Smooth muscle cell (in vitro differentiated cells): ENCODE data around the gene LRRFIP1. TPM values are rescaled to one million over a fixed set of nuclear protein-coding genes. Genes with fewer than 3 reads are reported as not detected.

Experiments used
- DNase-seq: peaks from one replicate; lab custom pipeline; 2025; ENCODE audit not compliant: unreplicated experiment; lab: John Stamatoyannopoulos, UW
- H2AFZ ChIP-seq: fragments of 200-600 bp; sonication (generic); 2 replicates; pipeline ENCODE4 v1.6.0; 2016; ENCODE audit warnings: antibody characterized with exemption, low read depth, mild to moderate bottlenecking
- H3F3A ChIP-seq: fragments of 200-600 bp; sonication (generic); 2 replicates; pipeline ENCODE4 v1.6.0; 2017; ENCODE audit warnings: antibody characterized with exemption, low read depth
- H3K27ac ChIP-seq: fragments of 200-600 bp; sonication (generic); 2 replicates; pipeline ENCODE4 v1.5.1; 2016; ENCODE audit warnings: low read depth, mild to moderate bottlenecking
- H3K27me3 ChIP-seq: fragments of 200-600 bp; sonication (generic); 2 replicates; pipeline ENCODE4 v1.6.1; 2016; ENCODE audit warnings: low read depth, mild to moderate bottlenecking
- H3K36me3 ChIP-seq: fragments of 200-600 bp; sonication (generic); 2 replicates; pipeline ENCODE4 v1.5.1; 2016; ENCODE audit warnings: low read depth
- H3K4me1 ChIP-seq: fragments of 200-600 bp; sonication (generic); 2 replicates; pipeline ENCODE4 v1.5.1; 2016; ENCODE audit warnings: low read depth
- H3K4me2 ChIP-seq: fragments of 200-600 bp; sonication (generic); 2 replicates; pipeline ENCODE4 v1.6.0; 2016; ENCODE audit warnings: mild to moderate bottlenecking
- H3K4me3 ChIP-seq: fragments of 200-600 bp; sonication (generic); 2 replicates; pipeline ENCODE4 v1.5.1; 2016; ENCODE audit warnings: mild to moderate bottlenecking
- H3K79me2 ChIP-seq: fragments of 200-600 bp; sonication (generic); 2 replicates; pipeline ENCODE4 v1.6.0; 2016; ENCODE audit warnings: low read depth, mild to moderate bottlenecking
- H3K9ac ChIP-seq: fragments of 200-600 bp; sonication (generic); 2 replicates; pipeline ENCODE4 v1.6.0; 2016; ENCODE audit warnings: low read depth
- H3K9me3 ChIP-seq: fragments of 200-600 bp; sonication (generic); replicated peaks from 2 replicates; pipeline ENCODE4 v1.5.1; 2016; ENCODE audit warnings: low read depth
- H4K20me1 ChIP-seq: fragments of 200-600 bp; sonication (generic); 2 replicates; pipeline ENCODE4 v1.6.0; 2016; ENCODE audit warnings: low read depth
- CTCF ChIP-seq: fragments of 200-600 bp; sonication (generic); IDR thresholded peaks from 2 replicates; pipeline ENCODE4 v1.5.1; 2017; ENCODE audit warnings: borderline replicate concordance, mild to moderate bottlenecking, antibody characterized with exemption; ENCODE audit not compliant: insufficient read depth, poor library complexity, severe bottlenecking
- WGBS: methylation state at CpG from one replicate; pipeline ENCODE4 v1.1.7; 2016; ENCODE audit warnings: low lambda C conversion rate; 5-methylcytosine and 5-hydroxymethylcytosine counted together
- polyA plus RNA-seq: library from polyadenylated mRNA; unstranded; fragments of >200 nt; fragmentation: Nextera tagmentation; extraction: Ambion mirVana; gene quantifications from 2 replicates; pipeline ENCODE4 v1.2.1, GENCODE V29; 2016
- total RNA-seq: library from RNA; depleted of rRNA; stranded (reverse); fragments of >200 nt; gene quantifications from 2 replicates; pipeline ENCODE4 v1.2.3, GENCODE V29; 2014

The LRRFIP1 gene
- total and polyA plus RNA-seq, 2 experiments from 2014 or later: 36.2 to 65.1 TPM

- no peak overlapping the region for H3K27ac ChIP-seq
- H3K9me3 ChIP-seq: no peaks in the 10 kb centered on the region
- H3K79me2 ChIP-seq: peaks cover 5% of the 10 kb centered on the region
- H4K20me1 ChIP-seq: peaks cover 21% of the 10 kb centered on the region
- no peak for TF ChIP-seq CTCF
- H3K4me2 ChIP-seq: no peak overlapping the region
- no peak for DNase-seq
- peaks cover 6% of the 10 kb centered on the region for H3K4me1 ChIP-seq
- H3K4me3 ChIP-seq: no peak overlapping the region
- no peaks in the 10 kb centered on the region for H3K36me3 ChIP-seq
- H3K9ac ChIP-seq: no peak overlapping the region
- H3K27me3 ChIP-seq: no peaks in the 10 kb centered on the region
- H3F3A ChIP-seq: peaks cover 4% of the 10 kb centered on the region
- WGBS: 63% methylated on average over 6 of the region's 6 CpGs
- no peak overlapping the region for H2AFZ ChIP-seq
These were observed 1.6 kb upstream of the LRRFIP1 start for GRCh38 chr2:237625777-237626176.

- whole genome bisulfite sequencing: 20% methylated on average over 32 of the region's 54 CpGs
- H2AFZ ChIP-seq: peak overlapping the region; percentile 75
These were observed 460 bp upstream of the LRRFIP1 start for GRCh38 chr2:237626813-237627440.

GRCh38 chr2:237628247-237629187, 1.1 kb downstream of the LRRFIP1 start:
- Histone ChIP-seq H3K9ac (peak overlapping the region; percentile 18), H2AFZ (no peak overlapping the region), H3K9me3 (no peaks in the 10 kb centered on the region), H4K20me1 (peaks cover 36% of the 10 kb centered on the region), H3F3A (peaks cover 4% of the 10 kb centered on the region), H3K79me2 (peaks cover 11% of the 10 kb centered on the region), H3K27me3 (no peaks in the 10 kb centered on the region), H3K4me2 (peak overlapping the region; percentile 87), H3K4me1 (peaks cover 6% of the 10 kb centered on the region), H3K27ac (no peak overlapping the region), H3K4me3 (peak overlapping the region; percentile 62), H3K36me3 (no peaks in the 10 kb centered on the region)
- no peak for TF ChIP-seq CTCF
- WGBS: 73% methylated on average over 14 of the region's 14 CpGs
- no peak for DNase-seq

More at GRCh38 chr2:237626813-237627440, 460 bp upstream of the LRRFIP1 start:
- H3K36me3 ChIP-seq: no peaks in the 10 kb centered on the region
- peaks cover 8% of the 10 kb centered on the region for H3K79me2 ChIP-seq
- H3K27ac ChIP-seq: no peak overlapping the region
- TF ChIP-seq CTCF: no peak
- H3K9ac ChIP-seq: no peak overlapping the region
- H3K9me3 ChIP-seq: no peaks in the 10 kb centered on the region
- no peaks in the 10 kb centered on the region for H3K27me3 ChIP-seq
- no peak for DNase-seq
- peaks cover 32% of the 10 kb centered on the region for H4K20me1 ChIP-seq
- H3K4me2 ChIP-seq: peak overlapping the region; percentile 87
- H3K4me1 ChIP-seq: peaks cover 6% of the 10 kb centered on the region
- H3F3A ChIP-seq: peaks cover 4% of the 10 kb centered on the region
- peak overlapping the region; percentile 62 for H3K4me3 ChIP-seq
